NB4 (cell line): ENCODE measurements around the gene FMN1.

Experiments
- DNase-seq: peaks from one replicate; pipeline ENCODE4 v3.0.0; 2010; ENCODE audit warnings: low read depth
- H3K4me3 ChIP-seq: one replicate; pipeline ENCODE4 v1.5.1; 2011; ENCODE audit warnings: mild to moderate bottlenecking, low read depth, low read length, moderate library complexity
- MYC ChIP-seq: IDR thresholded peaks from 2 replicates; pipeline ENCODE4 v1.6.1; 2011; ENCODE audit warnings: low read depth, low read length
- POLR2A ChIP-seq: IDR thresholded peaks from 2 replicates; pipeline ENCODE4 v1.6.1; 2011; ENCODE audit warnings: mild to moderate bottlenecking; ENCODE audit not compliant: insufficient read length; ENCODE audit errors: extremely low read depth
- TF ChIP-seq, protein P1 (sequence below): IDR thresholded peaks from one replicate; pipeline ENCODE4 v1.5.1; 2012; ENCODE audit warnings: low read depth, low read length
- TF ChIP-seq, protein P2 (sequence below): IDR thresholded peaks from 2 replicates; pipeline ENCODE4 v1.6.1; 2011; ENCODE audit warnings: low read depth, low read length

FMN1 gene

DNA sequence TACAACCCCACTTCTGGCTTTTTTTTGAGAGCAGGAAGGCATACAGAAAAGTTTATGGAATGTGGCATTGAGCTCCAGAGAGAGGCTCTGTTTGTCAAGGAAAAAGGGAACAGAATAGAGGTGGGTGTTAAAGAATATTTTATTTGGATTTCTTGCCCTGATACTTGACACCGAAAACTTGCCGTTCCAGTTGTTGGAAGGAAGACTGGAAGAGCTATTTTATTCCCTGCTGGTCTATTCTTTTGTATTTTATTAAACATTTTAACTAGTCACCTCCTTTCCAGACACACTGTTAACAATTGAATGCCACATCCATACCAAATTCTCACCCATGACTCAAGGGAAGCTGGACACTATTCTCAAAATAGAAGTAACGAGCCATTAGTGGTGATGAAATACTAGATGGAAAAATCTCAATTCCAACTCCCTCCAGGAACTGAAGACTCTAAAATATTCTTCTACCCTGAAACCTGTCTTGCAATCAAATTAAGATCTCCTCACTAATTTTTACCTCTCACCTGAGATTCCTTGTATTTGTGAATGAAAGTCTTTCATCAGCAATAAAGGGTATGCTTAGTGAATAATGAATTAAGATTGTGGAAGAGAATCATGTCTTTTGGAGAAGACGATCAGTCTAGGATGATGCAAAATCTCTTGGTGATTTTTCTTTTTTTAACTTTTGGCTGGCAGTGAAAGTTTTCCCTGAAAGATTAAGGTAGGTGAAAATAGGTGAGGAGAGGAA, 448.2 kb downstream of the FMN1 start:
- H3K4me3 ChIP-seq, result no peak overlapping the region
- DNase-seq, result no peak
- no peak for TF ChIP-seq MYC
- TF ChIP-seq, protein P1, sequence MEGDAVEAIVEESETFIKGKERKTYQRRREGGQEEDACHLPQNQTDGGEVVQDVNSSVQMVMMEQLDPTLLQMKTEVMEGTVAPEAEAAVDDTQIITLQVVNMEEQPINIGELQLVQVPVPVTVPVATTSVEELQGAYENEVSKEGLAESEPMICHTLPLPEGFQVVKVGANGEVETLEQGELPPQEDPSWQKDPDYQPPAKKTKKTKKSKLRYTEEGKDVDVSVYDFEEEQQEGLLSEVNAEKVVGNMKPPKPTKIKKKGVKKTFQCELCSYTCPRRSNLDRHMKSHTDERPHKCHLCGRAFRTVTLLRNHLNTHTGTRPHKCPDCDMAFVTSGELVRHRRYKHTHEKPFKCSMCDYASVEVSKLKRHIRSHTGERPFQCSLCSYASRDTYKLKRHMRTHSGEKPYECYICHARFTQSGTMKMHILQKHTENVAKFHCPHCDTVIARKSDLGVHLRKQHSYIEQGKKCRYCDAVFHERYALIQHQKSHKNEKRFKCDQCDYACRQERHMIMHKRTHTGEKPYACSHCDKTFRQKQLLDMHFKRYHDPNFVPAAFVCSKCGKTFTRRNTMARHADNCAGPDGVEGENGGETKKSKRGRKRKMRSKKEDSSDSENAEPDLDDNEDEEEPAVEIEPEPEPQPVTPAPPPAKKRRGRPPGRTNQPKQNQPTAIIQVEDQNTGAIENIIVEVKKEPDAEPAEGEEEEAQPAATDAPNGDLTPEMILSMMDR, result no peak
- TF ChIP-seq, protein P2, sequence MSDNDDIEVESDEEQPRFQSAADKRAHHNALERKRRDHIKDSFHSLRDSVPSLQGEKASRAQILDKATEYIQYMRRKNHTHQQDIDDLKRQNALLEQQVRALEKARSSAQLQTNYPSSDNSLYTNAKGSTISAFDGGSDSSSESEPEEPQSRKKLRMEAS, result no peak
- no peak for TF ChIP-seq POLR2A

DNA sequence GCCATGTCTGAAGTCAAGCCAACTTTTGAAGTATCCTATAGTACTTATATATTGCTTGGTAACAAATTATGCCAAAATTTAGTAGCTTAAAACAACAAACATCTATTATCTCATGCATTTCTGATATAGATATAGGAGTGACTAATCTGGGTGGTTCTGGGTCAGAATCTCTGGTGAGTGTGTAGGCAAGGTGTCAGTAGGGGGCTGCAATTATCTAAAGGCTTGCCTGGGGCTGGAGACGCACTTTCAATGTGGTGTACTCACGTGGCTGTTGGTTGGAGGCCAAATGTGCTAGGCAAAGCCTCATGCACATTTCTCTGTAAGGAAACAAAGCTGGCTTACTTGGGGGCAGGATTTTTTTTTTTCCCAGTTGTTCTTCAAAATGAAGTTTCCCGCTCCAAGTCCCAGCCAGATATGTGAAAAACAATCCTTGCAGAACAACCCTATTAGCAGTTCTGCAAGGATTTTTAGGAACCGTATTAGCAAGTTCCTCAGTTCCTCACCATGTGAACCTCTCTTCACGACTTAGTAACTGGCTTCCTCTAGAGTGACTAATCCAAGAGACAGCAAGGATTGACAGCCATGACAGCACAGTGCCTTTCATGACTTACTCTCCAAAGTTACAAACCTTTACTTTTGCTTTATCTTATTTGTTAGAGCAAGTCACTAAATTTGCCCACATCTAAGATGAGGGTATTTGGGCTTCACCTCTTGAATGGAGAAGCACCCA, 450.9 kb downstream of the FMN1 start:
- TF ChIP-seq, protein P1, result no peak
- TF ChIP-seq MYC, result no peak
- no peak for TF ChIP-seq POLR2A
- TF ChIP-seq, protein P2, result no peak
- no peak overlapping the region for H3K4me3 ChIP-seq
- DNase-seq, result no peak

DNA sequence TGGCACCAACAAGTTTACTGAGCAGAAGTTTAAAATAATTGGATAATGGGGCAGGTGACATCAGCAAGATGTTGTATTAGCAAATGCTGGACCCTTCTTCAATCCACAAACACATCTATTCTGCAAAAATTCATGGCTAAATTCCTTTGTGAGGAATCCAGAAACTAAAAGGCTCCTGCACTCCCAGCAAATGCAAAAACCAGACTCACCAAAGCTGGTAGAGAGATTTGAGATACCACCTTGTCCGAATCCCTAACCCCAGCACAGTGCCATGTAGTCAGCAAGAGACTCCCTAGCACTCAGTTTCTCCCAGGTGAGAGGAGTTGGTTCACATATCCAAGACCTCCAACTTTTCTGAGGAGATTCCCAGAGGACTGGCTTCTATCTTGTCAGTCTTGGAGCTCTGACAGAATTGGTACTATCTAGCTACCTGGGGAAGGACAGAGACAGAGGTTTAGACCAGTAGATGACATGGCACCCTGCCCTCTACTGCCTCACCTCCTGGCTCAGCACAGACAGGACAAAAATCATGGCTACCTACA, 454.9 kb downstream of the FMN1 start:
- no peak for TF ChIP-seq MYC
- H3K4me3 ChIP-seq, result no peak overlapping the region
- DNase-seq, result no peak

DNA sequence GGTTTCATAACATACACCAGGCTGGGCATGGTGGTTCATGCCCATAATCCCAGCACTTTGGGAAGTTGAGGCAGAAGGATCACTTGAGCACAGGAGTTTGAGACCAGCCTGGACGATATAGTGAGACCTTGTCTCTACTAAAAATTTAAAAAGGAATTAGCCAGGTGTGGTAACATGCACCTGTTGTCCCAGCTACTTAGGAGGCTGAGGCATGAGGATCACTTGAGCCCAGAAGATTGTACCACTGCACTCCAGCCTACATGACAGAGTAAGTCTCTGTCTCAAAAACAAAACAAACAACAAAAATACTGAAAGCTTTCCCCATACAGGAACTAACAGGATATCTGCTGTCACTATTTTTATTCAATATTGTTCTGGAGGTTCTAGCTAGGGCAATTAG, 455.8 kb downstream of the FMN1 start:
- no peak for DNase-seq
- H3K4me3 ChIP-seq, result no peak overlapping the region
- TF ChIP-seq, protein P2, result no peak
- no peak for TF ChIP-seq POLR2A
- TF ChIP-seq, protein P1, result no peak
- no peak for TF ChIP-seq MYC

DNA sequence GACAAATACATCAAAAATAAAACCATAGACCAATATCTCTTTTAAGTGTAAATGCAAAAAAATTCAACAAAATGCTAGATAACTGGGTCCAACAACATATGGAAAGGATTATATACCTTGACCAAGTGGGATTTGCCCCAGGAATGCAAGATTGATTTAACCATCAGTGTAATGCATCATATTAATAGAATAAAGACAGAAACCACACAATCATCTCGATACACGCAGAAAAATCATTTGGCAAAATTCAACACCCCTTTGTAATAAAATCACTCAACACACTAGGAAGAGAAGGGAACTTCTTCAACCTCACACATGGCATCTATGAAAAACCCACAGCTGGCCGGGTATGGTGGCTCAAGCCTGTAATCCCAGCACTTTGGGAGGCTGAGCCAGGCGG, 457.2 kb downstream of the FMN1 start:
- H3K4me3 ChIP-seq, result no peak overlapping the region
- no peak for DNase-seq
- TF ChIP-seq, protein P2, result no peak
- TF ChIP-seq, protein P1, result no peak
- TF ChIP-seq POLR2A (no peak), MYC (no peak)

DNA sequence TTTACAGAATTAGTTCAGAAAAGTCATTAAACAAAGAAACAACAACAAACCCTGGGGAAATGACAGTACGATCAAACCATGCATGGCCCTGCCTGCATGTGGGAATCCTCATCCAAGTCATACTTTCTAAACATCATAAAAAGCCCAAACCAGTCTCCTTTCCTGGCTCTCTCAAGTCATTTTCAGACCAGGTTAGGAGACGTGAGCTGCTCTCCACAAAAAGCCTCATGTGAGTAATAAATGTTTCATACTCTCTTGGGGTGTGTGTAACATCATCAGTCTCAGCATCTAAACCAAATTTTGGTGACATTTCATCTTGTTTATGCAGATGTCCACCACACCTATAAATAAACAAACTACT, 457.8 kb downstream of the FMN1 start:
- no peak for TF ChIP-seq MYC
- TF ChIP-seq, protein P1, result no peak
- no peak for TF ChIP-seq POLR2A
- TF ChIP-seq, protein P2, result no peak
- no peak overlapping the region for H3K4me3 ChIP-seq
- no peak for DNase-seq
